Measurements from ENCODE around the gene NR1H2.

The NR1H2 gene

GRCh38 chr19:50431343-50432220 is 55.3 kb downstream of the NR1H2 start:
- in situ Hi-C loops (cut with HindIII; ENCODE audit: low sequenced_read_pairs) = no loop called here
- peak; percentile 41 for DNase-seq (ENCODE audit: low read depth)
- TF ChIP-seq, protein P1, sequence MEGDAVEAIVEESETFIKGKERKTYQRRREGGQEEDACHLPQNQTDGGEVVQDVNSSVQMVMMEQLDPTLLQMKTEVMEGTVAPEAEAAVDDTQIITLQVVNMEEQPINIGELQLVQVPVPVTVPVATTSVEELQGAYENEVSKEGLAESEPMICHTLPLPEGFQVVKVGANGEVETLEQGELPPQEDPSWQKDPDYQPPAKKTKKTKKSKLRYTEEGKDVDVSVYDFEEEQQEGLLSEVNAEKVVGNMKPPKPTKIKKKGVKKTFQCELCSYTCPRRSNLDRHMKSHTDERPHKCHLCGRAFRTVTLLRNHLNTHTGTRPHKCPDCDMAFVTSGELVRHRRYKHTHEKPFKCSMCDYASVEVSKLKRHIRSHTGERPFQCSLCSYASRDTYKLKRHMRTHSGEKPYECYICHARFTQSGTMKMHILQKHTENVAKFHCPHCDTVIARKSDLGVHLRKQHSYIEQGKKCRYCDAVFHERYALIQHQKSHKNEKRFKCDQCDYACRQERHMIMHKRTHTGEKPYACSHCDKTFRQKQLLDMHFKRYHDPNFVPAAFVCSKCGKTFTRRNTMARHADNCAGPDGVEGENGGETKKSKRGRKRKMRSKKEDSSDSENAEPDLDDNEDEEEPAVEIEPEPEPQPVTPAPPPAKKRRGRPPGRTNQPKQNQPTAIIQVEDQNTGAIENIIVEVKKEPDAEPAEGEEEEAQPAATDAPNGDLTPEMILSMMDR (IDR thresholded peaks at IDR 0.05; ENCODE audit: low read depth, low read length, missing control alignments) = no peak
- H3K4me3 ChIP-seq (ENCODE audit: low read depth, low read length) = peak overlapping the region; percentile 51

- in situ Hi-C loops (cut with HindIII; ENCODE audit: low sequenced_read_pairs) = no loop called here
- DNase-seq (ENCODE audit: low read depth) = no peak
- H3K4me3 ChIP-seq (ENCODE audit: low read depth, low read length) = peak within 1 kb of the TSS; percentile 51
- TF ChIP-seq, protein P1 (IDR thresholded peaks at IDR 0.05; ENCODE audit: low read depth, low read length, missing control alignments) = no peak
Observed at GRCh38 chr19:50432221-50433028, 56.2 kb downstream of the NR1H2 start, which contains the start of gene MYBPC2. Gene MYBPC2 (plus strand): TSS chr19:50432892. CDS start chr19:50432954, 62 bp downstream.

All from astrocyte of the cerebellum (primary cell).